Activated CD4-positive, alpha-beta T cell treated with anti-CD3 and anti-CD28 coated beads, Interleukin-2, amount 50 U/mL, for 48 hours (primary cell): ENCODE data around the gene MAPK8IP3.

Experiments
- DNase-seq, 2 experiments: peaks; one replicate each; pipeline ENCODE4 v3.0.0-alpha.2; 2020

The MAPK8IP3 gene

DNA sequence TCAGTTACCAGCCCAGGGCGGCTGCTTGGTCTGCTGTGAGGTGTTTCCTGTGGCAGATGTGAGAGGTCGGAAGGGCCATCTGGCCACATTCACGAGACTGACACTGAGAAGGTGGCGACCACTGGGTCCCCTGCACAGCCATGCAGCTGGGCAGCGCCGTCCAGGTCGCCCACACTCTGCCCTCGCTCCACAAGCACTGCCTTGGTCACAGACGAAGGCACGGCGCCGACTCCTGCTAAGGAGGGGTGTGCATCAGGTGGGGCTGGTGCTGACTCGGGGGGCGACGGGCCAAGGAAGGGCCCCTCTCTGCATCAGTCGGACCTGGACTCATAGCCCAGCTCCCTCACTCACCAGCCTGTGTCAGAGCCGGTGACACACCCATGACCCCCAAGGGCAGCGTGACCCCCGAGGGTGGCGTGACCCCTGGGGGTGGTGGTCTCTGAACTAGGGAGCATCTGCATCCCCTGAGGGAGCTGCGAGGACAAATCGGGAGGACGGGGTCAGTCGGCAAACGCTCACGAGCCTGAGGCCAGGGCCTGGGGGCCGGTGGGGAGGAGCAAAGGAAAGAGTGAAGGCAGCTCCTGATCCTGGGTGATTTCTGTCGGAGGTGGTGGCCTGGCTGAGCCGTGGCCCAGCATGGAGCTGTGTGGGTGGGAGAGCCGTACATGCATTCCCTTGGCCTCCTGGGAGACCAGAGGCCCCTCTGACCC lies 34.9 kb downstream of the MAPK8IP3 start:
- no peak for DNase-seq

DNA sequence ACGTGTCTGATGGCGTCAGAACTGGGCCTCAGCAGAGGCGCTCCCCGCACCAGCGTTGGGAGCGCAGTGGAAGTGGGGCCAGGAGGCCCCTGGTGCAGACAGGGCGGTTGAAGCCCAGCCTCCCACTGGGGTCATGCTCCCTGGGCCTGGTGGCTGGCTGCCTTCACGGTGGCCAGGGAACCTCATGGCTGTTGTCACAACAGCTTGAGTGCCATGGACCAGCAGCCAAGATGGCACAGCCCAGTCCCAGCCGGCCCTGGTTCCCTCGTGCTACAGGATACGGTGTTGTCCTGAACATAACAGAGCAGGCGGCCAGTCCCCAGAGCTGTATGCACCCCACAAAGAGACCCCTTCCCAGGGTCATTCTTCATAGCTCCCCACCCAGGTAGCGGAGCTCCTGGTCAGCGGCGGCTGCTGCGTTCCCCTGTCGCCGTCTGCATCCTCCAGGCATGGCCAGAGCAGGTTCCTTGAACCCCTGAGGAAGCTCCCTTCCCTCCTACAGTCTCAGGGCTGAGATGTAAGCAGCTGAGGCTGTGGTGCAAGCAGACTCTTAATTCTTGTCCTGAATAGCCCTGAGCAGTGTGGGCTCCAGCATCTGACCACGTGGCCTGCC lies 35.7 kb downstream of the MAPK8IP3 start:
- DNase-seq = no peak

- DNase-seq = no peak
Observed at GRCh38 chr16:1743376-1744337, 37.7 kb downstream of the MAPK8IP3 start.

DNA sequence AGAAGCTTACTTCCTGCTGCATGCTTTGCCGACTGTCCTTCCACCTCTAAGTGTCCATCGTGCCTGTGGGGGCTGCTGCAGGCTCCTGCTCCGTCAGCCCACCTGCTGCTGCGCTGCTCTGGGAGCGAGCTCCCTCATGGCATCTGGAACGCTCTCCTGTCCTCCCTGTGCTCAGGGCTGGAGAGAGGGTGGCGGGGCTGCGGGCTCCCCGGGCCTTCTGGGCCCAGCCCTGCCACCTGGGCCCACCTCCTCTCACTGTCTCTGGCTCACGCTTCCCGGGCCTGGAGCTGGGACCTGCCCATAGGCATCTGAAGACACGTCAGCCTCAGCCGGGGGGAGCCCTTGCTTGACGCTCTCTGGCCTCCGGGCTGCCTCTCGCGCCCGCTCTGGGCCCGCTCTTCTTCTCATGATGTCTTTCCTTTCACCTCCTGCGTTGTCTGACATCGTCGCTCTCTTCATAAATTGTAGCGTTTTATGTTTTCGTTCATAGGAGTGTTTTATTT lies 38.4 kb downstream of the MAPK8IP3 start:
- no peak for DNase-seq

GRCh38 chr16:1745181-1745899 lies 39.3 kb downstream of the MAPK8IP3 start:
- no peak for DNase-seq

DNA sequence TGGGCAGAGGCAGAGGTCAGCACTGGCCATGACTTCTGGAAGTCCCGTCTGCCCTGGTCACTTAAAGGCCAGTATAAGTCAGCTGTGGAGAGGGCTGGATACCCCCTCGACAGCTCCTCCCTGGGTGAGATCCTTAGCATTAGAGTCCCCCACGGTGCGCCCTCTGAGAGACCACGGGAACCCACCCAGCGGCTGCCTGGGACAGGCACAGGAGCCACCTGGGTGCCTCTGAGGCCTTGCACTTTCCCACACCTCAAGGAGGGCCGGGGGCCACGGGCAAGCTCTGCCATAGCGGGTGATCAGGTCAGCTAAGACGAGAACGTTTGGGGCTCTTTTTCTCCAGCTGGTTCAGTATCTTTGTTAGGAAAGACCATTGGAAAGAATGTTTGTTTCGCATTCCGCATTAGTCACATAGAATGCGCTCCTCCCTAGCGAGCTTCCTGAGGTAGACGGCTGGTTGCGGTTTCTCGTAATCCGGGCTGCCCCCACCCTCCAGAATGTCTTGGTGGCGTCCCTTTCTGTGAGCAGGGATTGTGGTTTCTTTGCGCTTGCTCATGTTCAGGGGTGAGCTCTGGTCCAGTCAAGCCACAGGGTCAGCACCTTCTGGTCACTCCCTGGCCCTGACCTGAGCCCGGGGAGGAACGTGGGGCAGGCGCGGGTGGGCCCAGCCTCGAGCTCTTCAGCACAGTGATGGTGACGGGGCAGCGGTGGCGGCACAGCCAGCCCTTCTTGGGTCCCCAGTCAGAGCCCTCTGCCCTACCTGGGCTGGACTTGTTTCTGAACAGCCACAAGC lies 40.1 kb downstream of the MAPK8IP3 start:
- no peak for DNase-seq

DNA sequence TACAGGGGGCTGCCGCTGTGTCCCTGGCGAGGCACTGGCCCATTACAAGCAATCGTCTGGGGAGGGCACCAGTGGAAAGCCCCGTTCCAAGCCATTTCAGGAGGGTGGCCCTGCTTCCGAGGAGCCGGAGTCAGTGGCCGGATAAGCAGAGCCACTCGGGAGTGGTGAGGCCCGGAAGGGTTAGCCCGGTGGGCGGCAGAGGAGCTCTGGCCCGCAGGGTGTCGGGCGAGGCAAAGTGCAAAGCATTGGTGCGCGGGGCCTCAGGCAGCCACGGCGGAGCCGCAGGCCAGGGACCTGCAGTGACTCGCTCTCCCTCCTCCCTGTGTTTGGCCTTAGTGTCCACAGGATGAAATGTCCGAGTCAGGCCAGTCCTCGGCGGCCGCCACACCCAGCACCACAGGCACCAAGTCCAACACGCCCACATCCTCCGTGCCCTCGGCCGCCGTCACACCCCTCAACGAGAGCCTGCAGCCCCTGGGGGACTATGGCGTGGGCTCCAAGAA lies 40.7 kb downstream of the MAPK8IP3 start:
- DNase-seq = no peak

DNA sequence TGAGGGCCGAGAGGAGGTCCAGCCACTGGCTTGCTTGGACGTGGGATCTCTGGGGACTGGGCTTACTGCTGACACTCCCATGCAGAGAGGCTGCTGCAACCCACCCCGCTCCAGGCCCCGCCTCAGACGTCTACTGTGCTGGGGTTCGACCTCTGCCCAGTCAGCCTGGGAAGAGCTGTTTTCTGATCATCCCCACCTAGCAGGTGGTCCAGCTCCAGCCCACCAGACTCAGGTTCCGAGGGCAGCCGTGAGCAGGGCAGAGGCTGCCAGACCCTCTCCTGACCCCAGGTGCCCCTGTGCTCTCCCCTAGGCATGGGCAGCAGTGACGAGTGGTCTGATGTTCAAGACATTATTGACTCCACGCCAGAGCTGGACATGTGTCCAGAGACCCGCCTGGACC lies 41.9 kb downstream of the MAPK8IP3 start:
- DNase-seq = no peak

GRCh38 chr16:1749152-1750117 lies 43.4 kb downstream of the MAPK8IP3 start:
- no peak for DNase-seq

GRCh38 chr16:1751946-1752345 lies 46.0 kb downstream of the MAPK8IP3 start:
- DNase-seq = no peak

- DNase-seq = no peak
Observed at GRCh38 chr16:1752853-1753252, 46.9 kb downstream of the MAPK8IP3 start.

- DNase-seq = no peak
Observed at GRCh38 chr16:1754204-1754603, 48.2 kb downstream of the MAPK8IP3 start.

DNA sequence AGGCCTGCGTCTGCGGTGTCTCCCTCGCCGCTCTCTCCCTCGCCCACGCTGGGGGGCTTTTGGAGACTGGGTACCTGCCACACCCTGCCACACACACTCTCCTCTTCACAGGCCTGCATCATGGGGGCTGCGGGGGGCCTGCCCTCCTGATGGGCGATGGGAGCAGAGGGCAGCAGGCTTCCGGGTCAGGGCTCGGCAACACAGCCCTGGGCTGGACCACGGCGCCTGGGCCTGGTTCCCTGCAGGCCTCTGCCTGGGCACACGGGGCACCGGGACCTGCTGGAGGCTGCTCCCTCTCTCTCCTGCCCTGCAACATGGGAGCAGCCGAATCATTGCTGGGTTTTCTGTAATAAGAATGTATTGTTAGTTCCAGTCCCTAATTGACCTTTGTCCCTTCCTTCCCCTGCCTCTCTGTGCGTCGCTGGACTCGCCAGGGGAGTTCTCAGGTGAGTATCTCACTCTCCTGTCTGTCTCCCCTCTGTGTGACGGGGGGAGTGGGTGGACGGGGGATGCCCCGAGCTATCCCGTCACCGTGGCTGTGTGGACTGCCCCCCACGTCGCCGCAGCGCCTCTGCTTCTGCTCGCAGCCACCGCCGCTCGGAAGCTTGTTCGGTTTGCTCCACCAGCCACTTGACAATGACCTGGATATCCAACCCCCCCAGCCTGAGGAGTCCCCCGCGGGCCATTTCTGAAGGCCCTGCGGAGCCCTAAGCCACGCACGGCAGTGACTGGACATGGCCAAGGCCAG lies 51.9 kb downstream of the MAPK8IP3 start:
- no peak for DNase-seq

- no peak for DNase-seq
Observed at GRCh38 chr16:1758923-1759322, 52.9 kb downstream of the MAPK8IP3 start.

- DNase-seq = no peak
Observed at GRCh38 chr16:1759511-1759910, 53.5 kb downstream of the MAPK8IP3 start.

GRCh38 chr16:1760911-1761310 lies 54.9 kb downstream of the MAPK8IP3 start:
- no peak for DNase-seq

GRCh38 chr16:1761751-1762150 lies 55.8 kb downstream of the MAPK8IP3 start:
- no peak for DNase-seq

GRCh38 chr16:1762196-1762878 lies 56.3 kb downstream of the MAPK8IP3 start:
- DNase-seq = no peak
